Heart right ventricle (tissue), 16 donors: ENCODE measurements around the gene FRK. TPM values are rescaled to one million over a fixed set of nuclear protein-coding genes. Genes with fewer than 3 reads are reported as not detected.

Source experiments
- ATAC-seq, 8 donors: fragments of 200-7000 bp; cut with Tn5 transposase; one replicate each; pipeline ENCODE4 v1.9.1; 2020; ENCODE audit warnings: mild to moderate bottlenecking in 8 of 8, moderate library complexity in 8 of 8, moderate number of reproducible peaks in 1 of 8
- DNase-seq, 2 donors: peaks; one replicate each; pipeline ENCODE4 v3.0.0-alpha.2; 2020
- H3K27ac ChIP-seq, 10 donors: fragments of 200-600 bp; sonication (generic) in 2 of 10; one replicate each; pipeline versions ENCODE4 v1.5.0 to v1.8.0; 2020 to 2022; ENCODE audit warnings: mild to moderate bottlenecking in 3 of 10
- H3K27me3 ChIP-seq, 7 donors: fragments of 200-600 bp; one replicate each; pipeline ENCODE4 v1.8.0; 2021 to 2022; ENCODE audit warnings: mild to moderate bottlenecking in 2 of 7
- H3K36me3 ChIP-seq, 9 donors: fragments of 200-600 bp; sonication (generic) in 1 of 9; one replicate each; pipeline versions ENCODE4 v1.5.0 to v1.8.0; 2020 to 2022; ENCODE audit warnings: mild to moderate bottlenecking in 2 of 9
- H3K4me1 ChIP-seq, 9 donors: fragments of 200-600 bp; sonication (generic) in 1 of 9; one replicate each; pipeline versions ENCODE4 v1.5.0 to v1.8.0; 2020 to 2022; ENCODE audit warnings: mild to moderate bottlenecking in 4 of 9
- H3K4me3 ChIP-seq, 10 donors: fragments of 200-600 bp; sonication (generic) in 2 of 10; one replicate each; pipeline versions ENCODE4 v1.5.0 to v1.8.0; 2020 to 2022; ENCODE audit warnings: mild to moderate bottlenecking in 7 of 10, moderate library complexity in 2 of 10
- H3K9me3 ChIP-seq, 11 donors: fragments of 200-600 bp in 10 of 11; sonication (generic) in 2 of 11; one replicate each; pipeline versions ENCODE4 v1.5.0 to v1.8.0; 2013 to 2022; ENCODE audit warnings: mild to moderate bottlenecking in 2 of 11, control low read depth in 1 of 11, moderate library complexity in 1 of 11
- CTCF ChIP-seq, 9 donors: fragments of 200-600 bp; sonication (generic) in 2 of 9; IDR thresholded peaks; one replicate each; pipeline versions ENCODE4 v1.5.0 to v1.8.0; 2021 to 2022; ENCODE audit warnings: antibody characterized with exemption in 9 of 9, mild to moderate bottlenecking in 5 of 9, moderate library complexity in 1 of 9
- WGBS, 2 donors: extraction: QIAGEN DNeasy Blood & Tissue Kit; methylation state at CpG; one replicate each; pipeline ENCODE4 v1.1.7; 2013; ENCODE audit warnings: inconsistent platforms in 1 of 2; 5-methylcytosine and 5-hydroxymethylcytosine counted together
- intact Hi-C, 10 donors: fragments of 100-400 bp; cut with DNase I; formaldehyde crosslinking; loops; one replicate each; pipeline versions ENCODE4 v1.11.1 to v1.14.2; 2022
- polyA plus RNA-seq, 2 donors: library from polyadenylated mRNA; stranded (reverse); fragments of 200-250 nt; gene quantifications; one replicate each; pipeline ENCODE4 v1.2.3, GENCODE V29; 2013
- total RNA-seq, 10 donors: library from RNA; stranded (reverse); fragmentation: NEBNext Ultra II Directional in 3 of 10; extraction: Animal tissue kit (Norgen Biotek cat#: 25700) in 3 of 10; gene quantifications; one replicate each; pipeline versions ENCODE4 v1.2.1 to v1.2.4, GENCODE V29; 2021 to 2023
- donor health status: Arrhythmogenic right ventricular cardiomyopathy.
- donor health status: ischemic (EF 13 %, LVEDD 7.1; RV severe dilation, severe dysfunction).
- donor health status: healthy with polysubstance abuse.
- donor health status: DM: no; HTN: yes; CAD: no.
- donor health status: DM: no; HTN: no; CAD: no.
- donor health status: ischemic (EF 25% LVEDD 6.9; RV normal size, moderate dysfunction).
- donor health status: ischemic (EF 25% LVEDD 5.7; RV mildly dilated, moderate dysfunction).
- donor health status: healthy.
- donor health status: DM: yes; HTN: yes; CAD: no.
- donor health status: Ischemic cardiomyopathy.
- donor health status: ischemic (EF 35%, LVEDD 5.7; RV mildly dilated, moderate dysfunction).
- donor health status: nonischemic (EF 11% LVEDD 7.7; RV severe dilation, severe dysfunction).
- donor health status: DM: yes; HTN: yes; CAD: no.
- donor health status: PGD.
- donor health status: ischemic (EF 29% LVEDD 5.4; RV normal size, mild dysfunction).
- donor health status: nonischemic (EF 23%, LVEDD 6.1; RV moderate dilation, normal function).

The FRK gene
- total and polyA plus RNA-seq, 12 donors, result 0.61 to 10.6 (median 6.6) TPM

GRCh38 chr6:115909923-115910546 lies 150.7 kb downstream of the FRK start:
- H3K4me1 ChIP-seq, result no peaks in the 10 kb centered on the region
- no peak for TF ChIP-seq CTCF (IDR thresholded peaks at IDR 0.05)
- WGBS, 2 donors, result 55 to 63% methylated on average over 9 of the region's 9 CpGs
- intact Hi-C loops, result no loop called here
- ATAC-seq (no peak), DNase-seq (no peak)
- no peaks in the 10 kb centered on the region for H3K36me3 ChIP-seq
- H3K27ac ChIP-seq, result no peak overlapping the region
- no peaks in the 10 kb centered on the region for H3K9me3 ChIP-seq
- no peak overlapping the region for H3K4me3 ChIP-seq
- H3K27me3 ChIP-seq, result peaks cover 0 to 5% (median 0%) of the 10 kb centered on the region in 7 donors

GRCh38 chr6:115908906-115909559 lies 151.7 kb downstream of the FRK start:
- Histone ChIP-seq H3K36me3 (no peaks in the 10 kb centered on the region), H3K27me3 (peaks cover 0 to 5% (median 0%) of the 10 kb centered on the region in 7 donors), H3K9me3 (no peaks in the 10 kb centered on the region), H3K4me1 (no peaks in the 10 kb centered on the region), H3K27ac (no peak overlapping the region), H3K4me3 (no peak overlapping the region)
- WGBS, 2 donors, result 64 to 70% methylated on average over 5 of the region's 5 CpGs
- DNase-seq (no peak), ATAC-seq (no peak)
- intact Hi-C loops, result no loop called here
- TF ChIP-seq CTCF (IDR thresholded peaks at IDR 0.05), result no peak

GRCh38 chr6:115905471-115905870 lies 155.2 kb downstream of the FRK start:
- DNase-seq (no peak), ATAC-seq (no peak)
- Histone ChIP-seq H3K4me1 (no peaks in the 10 kb centered on the region), H3K27ac (no peak overlapping the region), H3K36me3 (no peaks in the 10 kb centered on the region), H3K27me3 (no peaks in the 10 kb centered on the region), H3K4me3 (no peak overlapping the region), H3K9me3 (no peaks in the 10 kb centered on the region)
- WGBS, 2 donors, result 47 to 72% methylated on average over 5 of the region's 5 CpGs
- intact Hi-C loops, result no loop called here
- no peak for TF ChIP-seq CTCF (IDR thresholded peaks at IDR 0.05)

- no peak for ATAC-seq
- WGBS, 2 donors, result 66 to 77% methylated on average over 2 of the region's 2 CpGs
Measured at GRCh38 chr6:115902436-115902835, 158.3 kb downstream of the FRK start.

More at GRCh38 chr6:115902436-115902835, 158.3 kb downstream of the FRK start:
- Histone ChIP-seq H3K9me3 (no peaks in the 10 kb centered on the region), H3K4me3 (no peak overlapping the region), H3K36me3 (no peaks in the 10 kb centered on the region), H3K27ac (no peak overlapping the region), H3K27me3 (no peaks in the 10 kb centered on the region), H3K4me1 (no peaks in the 10 kb centered on the region)
- intact Hi-C loops, result no loop called here
- DNase-seq, result no peak
- TF ChIP-seq CTCF (IDR thresholded peaks at IDR 0.05), result no peak
